Vagina (tissue), 2 donors: ENCODE measurements around the gene LMCD1.
A peak's percentile ranks its signal among the peaks of the same experiment; 100 is the strongest.

Experiments
- POLR2A ChIP-seq, 2 donors: fragments of 450-650 bp; IDR thresholded peaks; one replicate each; pipeline ENCODE4 v1.6.1; 2017; ENCODE audit warnings: antibody characterized with exemption in 2 of 2, mild to moderate bottlenecking in 2 of 2, moderate library complexity in 2 of 2
- POLR2AphosphoS5 ChIP-seq, 2 donors: sonication (generic); formaldehyde crosslinking; IDR thresholded peaks; one replicate each; pipeline ENCODE4 v1.9.0; 2017; ENCODE audit warnings: antibody characterized with exemption in 2 of 2, mild to moderate bottlenecking in 2 of 2, low read depth in 1 of 2; ENCODE audit not compliant: insufficient read depth in 1 of 2
- TF ChIP-seq, protein P1 (sequence below), 3 experiments: fragments of 450-650 bp in 2 of 3; fragments of 200-600 bp in 1 of 3; sonication (generic) in 1 of 3; IDR thresholded peaks; one replicate each; pipeline ENCODE4 v1.5.1; 2017 to 2019; ENCODE audit warnings: antibody characterized with exemption in 3 of 3, mild to moderate bottlenecking in 2 of 3, moderate library complexity in 2 of 3

DNA sequence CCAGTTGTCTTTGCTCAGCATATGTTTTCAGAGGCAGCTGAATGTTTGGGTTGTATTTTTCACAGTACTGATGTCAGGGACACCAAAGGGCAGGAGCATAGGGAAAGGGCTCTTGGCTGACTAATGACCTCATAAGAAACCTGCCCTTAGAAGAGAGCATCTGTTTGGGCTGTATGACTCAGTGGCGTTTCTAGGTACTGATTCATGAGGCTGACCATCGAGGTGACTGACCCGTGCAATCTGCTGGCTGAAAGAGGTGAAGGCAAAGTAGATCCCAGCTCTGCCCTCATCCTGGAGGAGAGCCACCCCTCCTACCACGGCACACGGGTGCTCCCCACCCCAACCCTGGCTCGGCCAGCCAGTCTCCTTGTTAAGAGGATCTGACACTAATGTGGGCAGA lies 8.3 kb downstream of the LMCD1 start:
- TF ChIP-seq, protein P1, sequence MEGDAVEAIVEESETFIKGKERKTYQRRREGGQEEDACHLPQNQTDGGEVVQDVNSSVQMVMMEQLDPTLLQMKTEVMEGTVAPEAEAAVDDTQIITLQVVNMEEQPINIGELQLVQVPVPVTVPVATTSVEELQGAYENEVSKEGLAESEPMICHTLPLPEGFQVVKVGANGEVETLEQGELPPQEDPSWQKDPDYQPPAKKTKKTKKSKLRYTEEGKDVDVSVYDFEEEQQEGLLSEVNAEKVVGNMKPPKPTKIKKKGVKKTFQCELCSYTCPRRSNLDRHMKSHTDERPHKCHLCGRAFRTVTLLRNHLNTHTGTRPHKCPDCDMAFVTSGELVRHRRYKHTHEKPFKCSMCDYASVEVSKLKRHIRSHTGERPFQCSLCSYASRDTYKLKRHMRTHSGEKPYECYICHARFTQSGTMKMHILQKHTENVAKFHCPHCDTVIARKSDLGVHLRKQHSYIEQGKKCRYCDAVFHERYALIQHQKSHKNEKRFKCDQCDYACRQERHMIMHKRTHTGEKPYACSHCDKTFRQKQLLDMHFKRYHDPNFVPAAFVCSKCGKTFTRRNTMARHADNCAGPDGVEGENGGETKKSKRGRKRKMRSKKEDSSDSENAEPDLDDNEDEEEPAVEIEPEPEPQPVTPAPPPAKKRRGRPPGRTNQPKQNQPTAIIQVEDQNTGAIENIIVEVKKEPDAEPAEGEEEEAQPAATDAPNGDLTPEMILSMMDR (IDR thresholded peaks at IDR 0.05) = no peak
- TF ChIP-seq POLR2AphosphoS5 (IDR thresholded peaks at IDR 0.05; ENCODE audit: insufficient read depth in 1 of 2, low read depth in 1 of 2) = peak in 1 of 2 donors; percentile 12
- TF ChIP-seq POLR2A (IDR thresholded peaks at IDR 0.05) = no peak
